Measurements from ENCODE around the gene CDK11B. TPM values are rescaled to one million over a fixed set of nuclear protein-coding genes. Genes with fewer than 3 reads are reported as not detected.

Gene CDK11B
- total RNA-seq, 1 donor from 2014 or later, result 9.6 TPM

- DNase-seq, result no peak
Observed at GRCh38 chr1:1627261-1627828, 31.5 kb downstream of the CDK11B start.

GRCh38 chr1:1626207-1627141 is 32.3 kb downstream of the CDK11B start:
- DNase-seq, result no peak

GRCh38 chr1:1625824-1626206 is 33.0 kb downstream of the CDK11B start:
- DNase-seq, result no peak

DNA sequence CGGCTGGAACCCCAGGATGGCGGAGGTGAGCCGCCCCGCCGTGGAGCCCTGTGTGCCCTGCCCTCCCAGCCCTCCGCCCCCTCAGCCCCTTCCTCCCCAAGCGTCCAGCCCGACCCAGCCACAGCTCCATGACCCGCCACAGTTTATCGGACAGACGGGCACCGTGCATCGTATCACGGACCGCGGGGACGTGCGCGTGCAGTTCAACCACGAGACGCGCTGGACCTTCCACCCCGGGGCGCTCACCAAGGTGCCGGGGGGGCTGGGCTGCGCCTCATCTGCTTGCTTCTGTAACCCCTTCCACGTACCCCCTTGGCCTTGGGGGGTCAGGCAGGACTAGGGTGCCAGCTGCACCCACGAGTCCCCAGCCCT is 33.4 kb downstream of the CDK11B start:
- no peak for DNase-seq

GRCh38 chr1:1624443-1625403 is 34.1 kb downstream of the CDK11B start:
- no peak for DNase-seq

DNA sequence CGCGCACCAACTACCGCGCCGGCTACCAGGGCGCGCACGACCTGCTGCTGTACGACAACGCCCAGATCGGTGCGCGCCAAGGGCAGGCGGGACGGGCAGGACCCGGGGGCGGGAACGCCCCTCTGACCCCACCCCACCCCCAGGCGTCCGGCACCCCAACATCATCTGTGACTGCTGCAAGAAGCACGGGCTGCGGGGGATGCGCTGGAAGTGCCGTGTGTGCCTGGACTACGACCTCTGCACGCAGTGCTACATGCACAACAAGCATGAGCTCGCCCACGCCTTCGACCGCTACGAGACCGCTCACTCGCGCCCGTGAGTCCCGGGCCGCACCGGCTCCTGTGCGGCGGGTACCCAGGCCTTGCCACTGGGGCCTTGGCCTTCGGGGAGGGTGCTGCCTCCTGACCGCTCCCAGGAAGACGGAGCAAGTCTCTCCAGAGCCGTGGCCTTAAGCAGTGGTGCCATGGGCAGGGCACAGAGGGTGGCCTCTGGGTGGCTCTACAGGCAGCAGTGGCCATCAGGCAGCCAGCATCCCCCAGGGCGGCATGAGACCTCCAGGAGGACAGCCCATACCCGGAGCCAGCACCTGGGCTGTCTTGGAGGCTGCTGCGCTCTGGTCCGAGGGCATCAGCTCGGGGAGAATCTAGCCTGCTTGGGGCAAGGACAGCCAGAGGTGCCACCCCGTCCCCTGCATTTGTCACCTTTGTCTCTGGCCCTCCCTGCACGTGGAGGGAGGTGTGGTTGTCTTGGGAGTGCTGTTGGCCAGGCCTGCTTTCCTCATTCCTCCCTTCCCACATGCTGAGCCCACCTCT is 35.0 kb downstream of the CDK11B start:
- DNase-seq, result no peak

DNA sequence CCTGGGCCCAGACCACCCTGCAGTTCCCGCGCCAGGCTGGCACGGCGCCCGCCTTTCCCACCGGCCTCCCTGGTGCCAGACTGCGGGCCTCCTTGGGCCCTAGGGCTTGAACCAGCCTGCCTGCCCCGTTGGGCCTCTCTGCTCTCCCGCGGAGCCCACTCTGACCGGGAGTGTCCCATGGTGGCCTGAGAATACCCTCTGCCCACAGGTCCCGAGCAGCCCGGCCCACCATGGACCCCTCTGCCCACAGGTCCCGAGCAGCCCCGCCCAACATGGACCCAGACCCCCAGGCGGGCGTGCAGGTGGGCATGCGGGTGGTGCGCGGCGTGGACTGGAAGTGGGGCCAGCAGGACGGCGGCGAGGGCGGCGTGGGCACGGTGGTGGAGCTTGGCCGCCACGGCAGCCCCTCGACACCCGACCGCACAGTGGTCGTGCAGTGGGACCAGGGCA is 35.6 kb downstream of the CDK11B start:
- no peak for DNase-seq

DNA sequence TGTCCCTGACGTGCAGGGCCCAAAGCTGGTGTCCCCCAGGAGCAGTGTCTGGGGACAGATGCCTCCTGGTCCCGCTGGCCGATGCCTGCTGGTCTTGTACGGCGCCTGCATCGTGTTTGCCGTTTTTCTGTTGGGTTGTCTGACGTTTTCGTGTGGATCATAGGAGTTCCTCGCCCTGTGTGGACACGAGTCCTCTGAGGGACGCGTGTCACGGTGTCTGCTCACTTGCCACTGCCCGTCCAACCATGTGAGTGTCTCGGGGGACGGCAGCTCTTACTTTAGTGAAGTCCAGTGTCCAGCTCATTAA is 36.1 kb downstream of the CDK11B start:
- no peak for DNase-seq

DNA sequence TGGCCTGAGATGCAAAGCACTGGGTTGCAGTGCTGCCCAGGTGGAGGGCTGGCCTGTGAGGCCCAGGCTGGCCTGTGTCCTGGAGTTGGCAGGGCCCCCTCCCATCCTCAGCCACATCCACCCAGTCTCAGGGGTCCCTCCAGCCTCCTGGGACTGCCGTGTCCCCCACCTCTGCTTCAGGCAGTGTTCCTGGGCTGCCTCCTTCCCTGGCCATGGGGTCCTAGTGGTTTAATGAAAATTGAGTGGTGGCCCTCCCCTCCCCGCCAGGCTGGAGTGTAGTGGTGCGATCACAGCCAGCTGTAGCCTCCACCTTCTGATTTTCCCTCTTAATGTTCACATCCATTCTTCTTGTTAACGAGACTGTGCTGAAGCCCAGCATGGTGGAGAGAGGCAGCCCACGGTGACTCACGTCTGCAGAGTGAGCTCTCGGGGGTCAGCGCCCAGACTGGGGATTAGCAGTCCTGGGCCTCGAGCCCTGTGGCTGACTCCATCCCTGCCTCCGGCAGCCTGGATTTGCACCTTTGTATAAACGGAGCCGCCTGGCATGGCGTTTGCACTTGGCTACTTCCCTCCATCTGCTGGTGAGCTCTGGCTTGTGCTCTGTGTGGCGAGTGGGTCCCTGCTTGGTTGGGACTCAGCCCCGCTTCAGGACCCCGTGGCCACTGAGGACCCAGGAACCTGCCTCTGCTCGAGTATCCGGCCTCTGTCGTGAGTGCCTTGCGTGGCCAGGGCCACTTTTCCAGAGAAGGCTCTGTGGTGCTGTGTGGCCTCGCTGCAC is 36.6 kb downstream of the CDK11B start:
- no peak for DNase-seq

GRCh38 chr1:1621173-1622009 is 37.4 kb downstream of the CDK11B start:
- no peak for DNase-seq

DNA sequence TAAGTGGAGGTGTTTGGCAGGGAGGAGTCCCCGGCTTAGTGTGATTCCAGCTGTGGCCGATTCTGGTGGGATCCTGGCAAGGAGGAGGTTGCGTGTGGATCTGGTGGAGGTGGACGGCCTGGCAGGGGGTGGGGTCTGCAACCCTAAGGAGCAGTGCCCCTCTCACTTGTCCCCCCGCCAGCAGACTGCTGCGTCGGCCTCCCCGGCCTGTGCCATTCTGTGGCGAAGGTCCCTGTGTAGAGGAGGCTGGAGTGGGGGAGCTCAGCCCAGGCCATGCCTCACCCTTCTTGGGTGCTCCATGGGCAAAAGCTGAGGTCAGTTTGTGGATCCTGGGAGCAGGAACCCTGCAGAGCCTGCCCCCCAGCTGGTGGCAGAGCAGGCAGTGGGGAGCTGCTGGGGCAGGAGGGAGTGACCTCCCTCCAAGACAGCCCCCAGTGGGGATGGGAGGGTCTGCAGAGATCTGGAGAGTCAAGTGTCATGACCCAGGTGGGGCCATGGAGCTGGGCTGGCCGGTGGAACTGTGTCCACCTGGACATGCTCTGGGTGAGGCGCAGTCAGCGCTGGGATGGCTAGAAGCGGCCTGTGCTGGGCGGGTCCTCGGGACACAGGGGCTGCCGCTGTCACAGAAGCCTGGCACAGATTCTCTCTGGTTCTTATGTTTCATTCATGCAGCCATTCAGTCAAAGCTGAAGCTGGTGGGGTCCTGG is 38.2 kb downstream of the CDK11B start:
- no peak for DNase-seq

GRCh38 chr1:1619917-1620361 is 38.9 kb downstream of the CDK11B start:
- no peak for DNase-seq

DNA sequence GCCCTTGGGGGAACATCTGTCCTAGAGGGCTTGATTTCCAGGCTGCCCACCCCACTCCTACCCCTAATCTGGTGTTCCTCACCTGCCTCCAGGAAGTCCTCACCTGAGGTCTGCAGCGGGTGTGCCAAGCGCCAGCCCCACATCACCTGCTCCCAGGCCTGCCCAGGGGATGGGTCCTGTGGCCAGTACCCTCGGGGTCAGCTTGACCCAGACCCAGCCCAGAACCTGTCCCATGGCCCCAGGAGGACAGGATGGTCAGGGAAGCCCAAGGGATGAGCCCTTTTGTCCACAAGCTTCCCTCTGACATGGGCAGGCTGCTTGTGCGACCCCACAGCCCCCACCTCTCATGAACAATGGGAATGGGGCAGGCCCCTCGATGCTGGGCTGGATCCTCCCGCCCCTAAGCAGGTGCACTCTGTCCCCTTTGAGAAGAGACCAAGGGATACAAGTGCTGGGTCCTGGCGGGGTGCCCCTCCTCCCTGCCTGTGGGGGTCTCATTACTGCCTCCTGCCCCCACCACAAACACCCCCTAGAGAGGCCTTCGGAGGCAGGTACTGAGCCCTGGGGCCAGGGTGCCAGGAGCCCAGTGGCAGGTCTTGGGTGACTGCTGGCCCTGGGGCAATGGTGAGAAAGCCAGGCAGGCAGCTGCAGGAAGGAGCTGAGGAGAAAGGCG is 40.3 kb downstream of the CDK11B start:
- DNase-seq, result no peak

GRCh38 chr1:1617925-1618324 is 40.9 kb downstream of the CDK11B start:
- DNase-seq, result no peak

- no peak for DNase-seq
Observed at GRCh38 chr1:1617516-1617915, 41.3 kb downstream of the CDK11B start.

GRCh38 chr1:1616838-1617237 is 42.0 kb downstream of the CDK11B start:
- DNase-seq, result no peak

DNA sequence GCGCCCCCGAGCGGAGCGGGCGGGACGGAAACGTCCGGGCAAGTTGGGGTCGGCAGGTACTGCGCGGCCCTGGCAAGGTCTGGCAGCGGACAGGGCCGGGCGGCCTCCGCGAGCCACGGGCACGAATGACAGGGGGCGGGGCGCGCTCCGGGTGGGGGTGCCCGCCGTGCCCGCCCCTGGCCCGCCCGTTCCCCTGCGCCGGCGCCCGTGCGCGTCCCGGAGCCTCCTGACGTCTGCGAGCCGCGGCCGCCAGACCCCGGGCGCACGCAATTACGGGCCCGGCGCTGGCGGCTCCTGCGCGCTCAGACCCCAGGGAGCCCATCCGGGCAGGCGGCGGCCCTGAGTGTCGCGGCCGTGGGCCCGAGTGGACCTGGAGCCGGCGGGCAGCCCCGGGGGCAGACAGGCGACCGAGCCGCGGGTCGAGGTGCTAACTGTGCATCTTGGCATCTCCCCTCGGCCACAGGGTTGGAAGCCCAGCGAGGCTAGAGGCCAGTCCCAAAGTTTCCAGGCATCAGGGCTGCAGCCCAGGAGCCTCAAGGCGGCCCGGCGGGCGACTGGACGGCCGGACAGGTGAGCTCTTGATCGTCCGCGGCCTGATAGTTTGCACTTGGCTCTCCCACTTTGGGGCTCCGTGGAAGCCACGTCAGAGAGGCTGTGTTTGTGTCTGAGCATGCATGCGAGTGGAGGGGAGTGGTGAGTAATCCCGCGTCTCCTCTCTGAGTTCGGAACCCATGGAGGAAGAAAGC is 42.6 kb downstream of the CDK11B start:
- no peak for DNase-seq
